Lung (tissue), 12 donors: ENCODE results near the gene DLEC1. TPM values are rescaled to one million over a fixed set of nuclear protein-coding genes. Genes with fewer than 3 reads are reported as not detected.

ENCODE experiments used
- ATAC-seq: fragments of 200-7000 bp; cut with Tn5 transposase; one replicate; pipeline ENCODE4 v1.9.1; 2020; ENCODE audit warnings: moderate number of reproducible peaks; ENCODE audit not compliant: insufficient read depth, low FRiP score
- DNase-seq, 3 donors: peaks; one replicate each; pipeline ENCODE4 v3.0.0-alpha.2; 2013 to 2017
- H3K27ac ChIP-seq, 2 donors: one replicate each; pipeline ENCODE4 v1.5.1; 2013; ENCODE audit warnings: mild to moderate bottlenecking in 2 of 2, moderate library complexity in 2 of 2, control low read depth in 1 of 2, inconsistent platforms in 1 of 2, low read depth in 1 of 2, low read length in 1 of 2
- H3K27me3 ChIP-seq, 3 donors: one replicate each; pipeline ENCODE4 v1.5.1; 2013; ENCODE audit warnings: low read length in 2 of 3; ENCODE audit not compliant: control insufficient read depth in 3 of 3, insufficient read depth in 3 of 3
- H3K36me3 ChIP-seq, 4 donors: one replicate each; pipeline ENCODE4 v1.5.1; 2013; ENCODE audit warnings: low read length in 4 of 4, mild to moderate bottlenecking in 1 of 4, moderate library complexity in 1 of 4; ENCODE audit not compliant: control insufficient read depth in 4 of 4, insufficient read depth in 4 of 4
- H3K4me1 ChIP-seq, 5 donors: one replicate each; pipeline ENCODE4 v1.5.1; 2013; ENCODE audit warnings: low read length in 5 of 5, mild to moderate bottlenecking in 2 of 5, moderate library complexity in 1 of 5; ENCODE audit not compliant: control insufficient read depth in 5 of 5, insufficient read depth in 5 of 5
- H3K4me3 ChIP-seq: one replicate; pipeline ENCODE4 v1.5.1; 2013; ENCODE audit warnings: mild to moderate bottlenecking, control low read depth, moderate library complexity
- H3K9ac ChIP-seq, 2 donors: one replicate each; pipeline ENCODE4 v1.5.1; 2013; ENCODE audit warnings: low read length in 2 of 2, control low read depth in 1 of 2; ENCODE audit not compliant: insufficient read depth in 1 of 2
- H3K9me3 ChIP-seq, 4 donors: one replicate each; pipeline ENCODE4 v1.5.1; 2013; ENCODE audit warnings: low read length in 3 of 4, mild to moderate bottlenecking in 1 of 4, moderate library complexity in 1 of 4; ENCODE audit not compliant: control insufficient read depth in 4 of 4, insufficient read depth in 3 of 4
- WGBS, 2 donors: extraction: QIAGEN DNeasy Blood & Tissue Kit; methylation state at CpG; one replicate each; pipeline ENCODE4 v1.1.7; 2013; 5-methylcytosine and 5-hydroxymethylcytosine counted together
- polyA plus RNA-seq, 2 donors: library from polyadenylated mRNA; stranded (reverse); fragments of 200-250 nt; gene quantifications; one replicate each; pipeline ENCODE4 v1.2.1, GENCODE V29; 2013
- total RNA-seq, 2 donors: library from RNA; depleted of rRNA in 1 of 2; stranded (reverse); fragments of >200 nt in 1 of 2; gene quantifications; one replicate each; pipeline ENCODE4 v1.2.1, GENCODE V29; 2014 to 2021
- TF ChIP-seq, protein P1 (sequence below): IDR thresholded peaks from 2 replicates; pipeline ENCODE4 v1.5.1; 2012; ENCODE audit warnings: mild to moderate bottlenecking; ENCODE audit errors: control extremely low read depth, extremely low read depth
- donor health status: control.
- donor health status: control.
- donor health status: Bipolar disorder and iron deficiency.
- donor health status: healthy.
- donor health status: DM: yes; HTN: yes; CAD: no.

DLEC1 gene
- total and polyA plus RNA-seq, 4 donors, result 4.2 to 28.8 (median 8.0) TPM

DNA sequence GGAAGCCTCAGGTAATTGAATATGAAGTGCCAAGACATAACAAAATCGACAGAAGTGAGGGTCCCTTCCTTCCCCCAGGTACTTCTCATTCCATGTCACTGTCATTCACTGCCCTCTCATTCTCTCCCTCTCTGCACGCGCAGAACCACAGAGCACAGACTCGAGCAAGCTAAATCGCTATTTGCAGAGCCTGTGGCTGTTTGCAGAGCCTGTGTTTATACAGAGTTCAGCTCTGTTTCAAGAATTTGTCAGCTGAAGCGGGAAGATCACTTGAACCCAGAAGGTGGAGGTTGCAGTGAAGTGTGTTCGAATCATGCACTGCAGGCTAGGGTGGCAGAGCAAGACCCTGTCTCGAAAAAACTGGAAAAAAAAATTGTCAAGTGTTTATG lies 45.9 kb upstream of the DLEC1 start:
- H3K27ac ChIP-seq, result peak overlapping the region in 1 of 2 donors; percentile 27
- TF ChIP-seq, protein P1, sequence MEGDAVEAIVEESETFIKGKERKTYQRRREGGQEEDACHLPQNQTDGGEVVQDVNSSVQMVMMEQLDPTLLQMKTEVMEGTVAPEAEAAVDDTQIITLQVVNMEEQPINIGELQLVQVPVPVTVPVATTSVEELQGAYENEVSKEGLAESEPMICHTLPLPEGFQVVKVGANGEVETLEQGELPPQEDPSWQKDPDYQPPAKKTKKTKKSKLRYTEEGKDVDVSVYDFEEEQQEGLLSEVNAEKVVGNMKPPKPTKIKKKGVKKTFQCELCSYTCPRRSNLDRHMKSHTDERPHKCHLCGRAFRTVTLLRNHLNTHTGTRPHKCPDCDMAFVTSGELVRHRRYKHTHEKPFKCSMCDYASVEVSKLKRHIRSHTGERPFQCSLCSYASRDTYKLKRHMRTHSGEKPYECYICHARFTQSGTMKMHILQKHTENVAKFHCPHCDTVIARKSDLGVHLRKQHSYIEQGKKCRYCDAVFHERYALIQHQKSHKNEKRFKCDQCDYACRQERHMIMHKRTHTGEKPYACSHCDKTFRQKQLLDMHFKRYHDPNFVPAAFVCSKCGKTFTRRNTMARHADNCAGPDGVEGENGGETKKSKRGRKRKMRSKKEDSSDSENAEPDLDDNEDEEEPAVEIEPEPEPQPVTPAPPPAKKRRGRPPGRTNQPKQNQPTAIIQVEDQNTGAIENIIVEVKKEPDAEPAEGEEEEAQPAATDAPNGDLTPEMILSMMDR, result no peak

DNA sequence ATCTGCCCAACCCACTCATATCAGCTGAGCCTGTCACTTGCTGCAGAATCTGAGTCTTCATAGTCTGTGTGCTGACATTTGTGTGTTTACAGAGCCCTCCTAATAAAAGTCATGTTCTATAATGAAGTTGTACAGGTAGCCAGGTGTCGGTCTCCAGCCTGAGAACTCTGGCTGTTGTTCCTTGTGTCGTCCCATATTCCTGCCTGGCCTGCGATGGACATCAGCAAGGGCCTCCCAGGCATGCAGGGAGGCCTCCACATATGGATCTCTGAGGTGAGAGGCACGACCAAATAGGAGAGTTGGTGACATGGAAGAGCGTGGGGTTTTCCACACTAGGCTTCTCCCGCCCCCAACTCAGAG lies 45.6 kb upstream of the DLEC1 start:
- TF ChIP-seq, protein P1, result no peak
- H3K4me3 ChIP-seq, result no peak overlapping the region
- peak overlapping the region in 1 of 2 donors; percentile 21 for H3K9ac ChIP-seq
- peaks cover 0 to 19% (median 1%) of the 10 kb centered on the region in 4 donors for H3K36me3 ChIP-seq
- H3K27me3 ChIP-seq, result no peaks in the 10 kb centered on the region
- peak overlapping the region in 1 of 2 donors; percentile 91 for H3K27ac ChIP-seq
- ATAC-seq, result no peak
- peaks cover 0 to 40% (median 16%) of the 10 kb centered on the region in 5 donors for H3K4me1 ChIP-seq
- DNase-seq, result no peak
- H3K9me3 ChIP-seq, result no peaks in the 10 kb centered on the region
- WGBS, 2 donors, result 47 to 51% methylated on average over 6 of the region's 6 CpGs

More for the DNA sequence above, 45.9 kb upstream of the DLEC1 start:
- 70 to 77% methylated on average over 8 of the region's 8 CpGs for WGBS, 2 donors
- peaks cover 0 to 40% (median 13%) of the 10 kb centered on the region in 5 donors for H3K4me1 ChIP-seq
- no peak overlapping the region for H3K4me3 ChIP-seq
- H3K27me3 ChIP-seq, result no peaks in the 10 kb centered on the region
- no peak for ATAC-seq
- no peaks in the 10 kb centered on the region for H3K9me3 ChIP-seq
- peaks cover 0 to 19% (median 1%) of the 10 kb centered on the region in 4 donors for H3K36me3 ChIP-seq
- DNase-seq, result peak in 1 of 3 donors; percentile 10
- no peak overlapping the region for H3K9ac ChIP-seq

DNA sequence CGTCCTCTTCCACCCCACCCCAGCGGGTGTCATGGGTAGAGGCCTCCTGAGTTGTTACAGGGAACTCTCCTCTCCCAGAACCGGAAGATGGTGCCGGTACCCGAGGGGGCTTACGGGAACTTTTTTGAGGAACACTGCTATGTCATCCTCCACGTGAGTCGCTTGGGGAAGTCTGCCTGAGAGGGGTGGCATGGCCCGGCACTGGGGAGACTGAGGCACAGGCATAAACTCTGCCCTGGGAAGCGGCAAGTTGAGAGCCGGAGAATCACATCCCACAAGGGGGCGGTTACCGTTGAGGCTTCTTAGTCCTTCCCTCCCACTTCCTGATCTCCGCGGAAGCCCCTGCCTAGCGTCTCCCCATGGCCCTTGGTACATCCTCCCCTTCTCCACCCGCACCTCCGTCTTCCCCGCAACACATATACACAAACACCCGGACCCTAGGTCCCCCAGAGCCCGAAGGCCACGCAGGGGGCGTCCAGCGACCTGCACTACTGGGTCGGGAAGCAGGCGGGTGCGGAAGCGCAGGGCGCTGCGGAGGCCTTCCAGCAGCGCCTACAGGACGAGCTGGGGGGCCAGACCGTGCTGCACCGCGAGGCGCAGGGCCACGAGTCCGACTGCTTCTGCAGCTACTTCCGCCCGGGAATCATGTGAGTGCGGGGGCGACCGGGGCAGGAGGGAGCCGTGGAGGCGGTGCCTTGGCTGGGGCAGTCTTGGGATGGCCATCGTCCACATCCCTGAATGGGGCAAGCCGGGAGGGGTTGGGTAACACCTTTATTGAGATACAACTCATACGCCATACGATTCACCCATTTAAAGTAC lies 45.0 kb upstream of the DLEC1 start:
- no peaks in the 10 kb centered on the region for H3K27me3 ChIP-seq
- ATAC-seq (peak; percentile 34), DNase-seq (peak; percentile 74 to 84 (median 74))
- H3K36me3 ChIP-seq, result peaks cover 0 to 19% (median 1%) of the 10 kb centered on the region in 4 donors
- H3K9ac ChIP-seq, result peak overlapping the region; percentile 14 to 21
- H3K4me1 ChIP-seq, result peaks cover 0 to 40% (median 17%) of the 10 kb centered on the region in 5 donors
- peak overlapping the region; percentile 46 for H3K4me3 ChIP-seq
- 3 to 13% methylated on average over 49 of the region's 49 CpGs for WGBS, 2 donors
- H3K9me3 ChIP-seq, result no peaks in the 10 kb centered on the region
- TF ChIP-seq, protein P1, result no peak
- H3K27ac ChIP-seq, result peak overlapping the region; percentile 57 to 91
